ENCODE data around the gene APLP2.

The APLP2 gene

DNA sequence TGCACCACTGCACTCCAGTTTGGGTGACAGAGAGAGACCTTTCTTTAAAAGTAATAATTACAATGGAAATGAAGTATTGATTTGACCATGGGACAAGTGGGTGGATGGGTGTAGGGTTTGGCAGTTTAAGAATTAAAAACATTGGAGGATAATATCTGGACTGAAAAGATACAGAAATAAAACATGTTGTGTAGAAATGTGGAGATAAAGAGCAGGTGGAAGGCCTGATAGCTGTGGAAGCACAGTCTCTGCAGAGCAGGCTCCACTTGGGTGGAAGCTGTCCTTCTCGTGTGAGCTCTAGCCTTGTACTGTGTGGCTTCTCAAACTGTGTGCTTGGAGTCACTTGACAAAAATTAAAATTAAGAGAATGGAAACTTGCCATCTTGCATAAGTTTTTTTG, 25.6 kb downstream of the APLP2 start:
- no peak overlapping the region for H3K4me3 ChIP-seq (ENCODE audit: low read depth, low read length)
- DNase-seq (ENCODE audit: low read depth): no peak
- TF ChIP-seq, protein P1, sequence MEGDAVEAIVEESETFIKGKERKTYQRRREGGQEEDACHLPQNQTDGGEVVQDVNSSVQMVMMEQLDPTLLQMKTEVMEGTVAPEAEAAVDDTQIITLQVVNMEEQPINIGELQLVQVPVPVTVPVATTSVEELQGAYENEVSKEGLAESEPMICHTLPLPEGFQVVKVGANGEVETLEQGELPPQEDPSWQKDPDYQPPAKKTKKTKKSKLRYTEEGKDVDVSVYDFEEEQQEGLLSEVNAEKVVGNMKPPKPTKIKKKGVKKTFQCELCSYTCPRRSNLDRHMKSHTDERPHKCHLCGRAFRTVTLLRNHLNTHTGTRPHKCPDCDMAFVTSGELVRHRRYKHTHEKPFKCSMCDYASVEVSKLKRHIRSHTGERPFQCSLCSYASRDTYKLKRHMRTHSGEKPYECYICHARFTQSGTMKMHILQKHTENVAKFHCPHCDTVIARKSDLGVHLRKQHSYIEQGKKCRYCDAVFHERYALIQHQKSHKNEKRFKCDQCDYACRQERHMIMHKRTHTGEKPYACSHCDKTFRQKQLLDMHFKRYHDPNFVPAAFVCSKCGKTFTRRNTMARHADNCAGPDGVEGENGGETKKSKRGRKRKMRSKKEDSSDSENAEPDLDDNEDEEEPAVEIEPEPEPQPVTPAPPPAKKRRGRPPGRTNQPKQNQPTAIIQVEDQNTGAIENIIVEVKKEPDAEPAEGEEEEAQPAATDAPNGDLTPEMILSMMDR (IDR thresholded peaks at IDR 0.05; ENCODE audit: low read depth, low read length, missing control alignments): no peak

DNA sequence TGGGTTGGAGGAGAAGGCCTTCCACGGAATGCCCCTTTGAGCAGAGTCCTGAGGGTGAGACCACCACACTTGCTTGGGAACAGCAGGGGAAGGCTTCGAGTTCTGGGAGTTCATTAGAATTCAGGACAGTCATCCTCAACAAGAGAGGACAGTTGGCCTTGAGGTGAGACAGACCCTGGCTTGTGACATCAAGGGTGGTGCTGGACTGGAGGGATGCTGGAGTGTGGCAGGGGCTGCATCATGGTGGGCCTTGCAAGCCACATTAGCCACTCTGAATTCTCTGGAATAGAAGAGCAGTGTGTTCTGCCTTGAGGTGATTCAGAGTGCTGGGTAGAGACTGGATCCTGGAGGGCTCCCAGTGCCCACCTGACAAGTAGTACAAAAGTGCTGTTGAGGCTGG, 26.3 kb downstream of the APLP2 start:
- no peak for DNase-seq (ENCODE audit: low read depth)
- H3K4me3 ChIP-seq (ENCODE audit: low read depth, low read length): no peak overlapping the region
- TF ChIP-seq, protein P1 (IDR thresholded peaks at IDR 0.05; ENCODE audit: low read depth, low read length, missing control alignments): no peak

DNA sequence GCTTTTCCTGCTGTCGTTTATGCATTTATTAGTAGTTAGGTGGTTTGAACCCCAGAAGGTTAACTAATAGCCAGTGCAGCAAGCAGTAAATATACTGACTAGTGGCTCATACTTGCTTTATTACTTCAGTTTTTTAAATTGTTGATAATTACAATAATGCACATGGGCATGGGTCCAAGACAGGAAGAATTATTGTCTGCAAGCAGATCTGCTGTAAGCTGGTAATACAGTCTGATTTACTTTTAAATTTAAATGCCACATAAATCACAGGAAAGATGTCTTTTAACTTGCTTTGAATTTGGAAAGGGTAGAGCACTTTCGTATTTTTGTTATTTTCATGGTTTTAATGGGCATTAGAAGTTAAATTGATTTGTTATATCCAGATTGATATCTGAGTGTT, 27.1 kb downstream of the APLP2 start:
- no peak overlapping the region for H3K4me3 ChIP-seq (ENCODE audit: low read depth, low read length)
- DNase-seq (ENCODE audit: low read depth): no peak
- TF ChIP-seq, protein P1 (IDR thresholded peaks at IDR 0.05; ENCODE audit: low read depth, low read length, missing control alignments): no peak

DNA sequence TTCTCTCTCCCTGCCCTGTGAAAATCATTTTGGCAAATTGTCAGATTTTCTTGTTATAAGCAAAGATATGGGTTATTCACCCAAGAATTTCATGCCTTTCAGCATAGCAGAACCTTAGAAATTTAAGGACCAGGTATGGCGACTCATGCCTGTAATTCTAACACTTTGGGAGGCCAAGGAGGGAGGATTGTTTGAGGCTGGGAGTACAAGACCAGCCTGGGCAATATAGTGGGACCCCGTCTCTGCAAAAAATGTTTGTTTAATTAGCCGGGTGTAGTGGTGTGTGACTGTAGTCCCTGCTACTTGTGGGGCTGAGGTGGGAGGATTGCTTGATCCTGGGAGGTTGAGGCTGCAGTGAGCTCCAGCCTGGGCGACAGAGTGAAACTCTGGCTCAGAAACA, 27.6 kb downstream of the APLP2 start:
- TF ChIP-seq, protein P1 (IDR thresholded peaks at IDR 0.05; ENCODE audit: low read depth, low read length, missing control alignments): no peak
- H3K4me3 ChIP-seq (ENCODE audit: low read depth, low read length): no peak overlapping the region
- no peak for DNase-seq (ENCODE audit: low read depth)

DNA sequence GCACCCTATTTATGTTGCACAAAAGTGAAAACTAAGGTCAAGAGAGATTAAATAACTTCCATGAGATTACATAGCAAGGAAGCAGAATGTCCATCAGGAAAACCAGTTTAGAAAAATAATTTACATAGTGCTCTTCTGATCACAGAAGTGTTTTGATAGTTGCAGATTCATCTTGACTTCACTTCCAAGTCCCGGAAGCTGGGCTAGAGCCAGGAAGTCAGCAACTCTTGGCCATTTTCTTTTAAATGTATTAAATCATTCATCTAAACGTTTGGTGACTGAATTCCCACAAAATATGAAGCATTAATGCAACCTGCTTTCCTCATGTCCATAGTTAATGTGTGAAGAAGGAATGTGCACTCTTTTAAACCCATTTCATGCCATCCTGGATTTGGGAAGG, 29.7 kb downstream of the APLP2 start:
- no peak overlapping the region for H3K4me3 ChIP-seq (ENCODE audit: low read depth, low read length)
- TF ChIP-seq, protein P1 (IDR thresholded peaks at IDR 0.05; ENCODE audit: low read depth, low read length, missing control alignments): no peak
- DNase-seq (ENCODE audit: low read depth): no peak

DNA sequence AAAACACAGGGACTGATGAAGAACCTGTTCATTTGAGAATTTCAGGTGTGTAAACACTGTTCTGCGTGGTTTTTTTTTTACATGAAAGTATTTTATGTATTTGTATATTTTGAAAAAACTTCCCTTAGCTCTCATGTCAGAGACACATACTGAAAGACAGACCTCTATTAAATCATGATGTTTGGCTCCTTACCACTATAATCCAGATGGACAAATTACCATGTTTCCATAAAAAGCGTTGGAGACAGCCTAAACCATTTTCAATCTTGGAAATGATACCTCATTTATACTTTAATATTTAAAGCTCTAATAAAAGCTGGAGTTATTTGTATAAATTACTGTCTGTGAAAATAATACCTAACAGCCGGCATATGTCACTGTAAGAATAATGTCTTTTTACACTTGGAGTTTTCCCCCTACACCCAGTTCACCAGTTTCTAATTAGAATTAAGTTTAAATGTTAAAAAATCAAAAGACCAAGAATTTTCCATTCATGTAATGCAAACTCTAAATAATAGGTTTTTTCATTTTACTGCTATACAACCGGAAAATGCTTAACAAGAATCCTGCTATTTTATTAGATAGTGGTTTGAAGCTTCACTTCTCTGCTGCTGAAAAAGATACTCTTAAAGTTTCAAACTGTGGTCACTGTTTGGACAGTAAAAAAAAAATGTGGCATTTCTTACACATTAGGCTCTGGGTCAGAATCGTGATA, 30.8 kb downstream of the APLP2 start:
- H3K4me3 ChIP-seq (ENCODE audit: low read depth, low read length): no peak overlapping the region
- TF ChIP-seq, protein P1 (IDR thresholded peaks at IDR 0.05; ENCODE audit: low read depth, low read length, missing control alignments): no peak
- no peak for DNase-seq (ENCODE audit: low read depth)

DNA sequence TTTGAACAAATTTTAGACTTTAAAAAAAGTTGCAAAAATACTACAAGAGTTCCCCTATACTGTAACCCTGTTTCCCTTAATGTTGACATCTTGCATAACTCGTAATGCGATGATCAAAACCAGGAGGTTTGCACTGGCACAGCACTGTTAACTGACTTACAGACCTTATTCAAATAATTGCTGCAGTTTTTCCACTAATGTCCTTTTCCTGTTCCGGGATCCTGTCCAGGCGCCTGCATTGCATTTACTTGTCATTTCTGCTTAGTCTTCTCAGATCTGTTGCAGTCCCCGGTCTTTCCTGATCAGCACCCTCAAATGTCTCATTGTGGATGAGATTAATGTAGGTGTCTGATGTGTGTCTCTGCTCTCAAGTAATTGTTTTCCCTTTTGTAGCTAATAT, 32.0 kb downstream of the APLP2 start:
- no peak for DNase-seq (ENCODE audit: low read depth)
- H3K4me3 ChIP-seq (ENCODE audit: low read depth, low read length): no peak overlapping the region
- TF ChIP-seq, protein P1 (IDR thresholded peaks at IDR 0.05; ENCODE audit: low read depth, low read length, missing control alignments): no peak

Measured in GM12864 (cell line).